Heart right ventricle (tissue), 16 donors: ENCODE measurements around the gene TMEM40. TPM values are rescaled to one million over a fixed set of nuclear protein-coding genes. Genes with fewer than 3 reads are reported as not detected.

Source experiments
- ATAC-seq, 8 donors: fragments of 200-7000 bp; cut with Tn5 transposase; one replicate each; pipeline ENCODE4 v1.9.1; 2020; ENCODE audit warnings: mild to moderate bottlenecking in 8 of 8, moderate library complexity in 8 of 8, moderate number of reproducible peaks in 1 of 8
- DNase-seq, 2 donors: peaks; one replicate each; pipeline ENCODE4 v3.0.0-alpha.2; 2020
- H3K27ac ChIP-seq, 10 donors: fragments of 200-600 bp; sonication (generic) in 2 of 10; one replicate each; pipeline versions ENCODE4 v1.5.0 to v1.8.0; 2020 to 2022; ENCODE audit warnings: mild to moderate bottlenecking in 3 of 10
- H3K27me3 ChIP-seq, 7 donors: fragments of 200-600 bp; one replicate each; pipeline ENCODE4 v1.8.0; 2021 to 2022; ENCODE audit warnings: mild to moderate bottlenecking in 2 of 7
- H3K36me3 ChIP-seq, 9 donors: fragments of 200-600 bp; sonication (generic) in 1 of 9; one replicate each; pipeline versions ENCODE4 v1.5.0 to v1.8.0; 2020 to 2022; ENCODE audit warnings: mild to moderate bottlenecking in 2 of 9
- H3K4me1 ChIP-seq, 9 donors: fragments of 200-600 bp; sonication (generic) in 1 of 9; one replicate each; pipeline versions ENCODE4 v1.5.0 to v1.8.0; 2020 to 2022; ENCODE audit warnings: mild to moderate bottlenecking in 4 of 9
- H3K4me3 ChIP-seq, 10 donors: fragments of 200-600 bp; sonication (generic) in 2 of 10; one replicate each; pipeline versions ENCODE4 v1.5.0 to v1.8.0; 2020 to 2022; ENCODE audit warnings: mild to moderate bottlenecking in 7 of 10, moderate library complexity in 2 of 10
- H3K9me3 ChIP-seq, 11 donors: fragments of 200-600 bp in 10 of 11; sonication (generic) in 2 of 11; one replicate each; pipeline versions ENCODE4 v1.5.0 to v1.8.0; 2013 to 2022; ENCODE audit warnings: mild to moderate bottlenecking in 2 of 11, control low read depth in 1 of 11, moderate library complexity in 1 of 11
- WGBS, 2 donors: extraction: QIAGEN DNeasy Blood & Tissue Kit; methylation state at CpG; one replicate each; pipeline ENCODE4 v1.1.7; 2013; ENCODE audit warnings: inconsistent platforms in 1 of 2; 5-methylcytosine and 5-hydroxymethylcytosine counted together
- intact Hi-C, 10 donors: fragments of 100-400 bp; cut with DNase I; formaldehyde crosslinking; loops; one replicate each; pipeline versions ENCODE4 v1.11.1 to v1.14.2; 2022
- polyA plus RNA-seq, 2 donors: library from polyadenylated mRNA; stranded (reverse); fragments of 200-250 nt; gene quantifications; one replicate each; pipeline ENCODE4 v1.2.3, GENCODE V29; 2013
- total RNA-seq, 10 donors: library from RNA; stranded (reverse); fragmentation: NEBNext Ultra II Directional in 3 of 10; extraction: Animal tissue kit (Norgen Biotek cat#: 25700) in 3 of 10; gene quantifications; one replicate each; pipeline versions ENCODE4 v1.2.1 to v1.2.4, GENCODE V29; 2021 to 2023
- TF ChIP-seq, protein P1 (sequence below), 9 donors: fragments of 200-600 bp; sonication (generic) in 2 of 9; IDR thresholded peaks; one replicate each; pipeline versions ENCODE4 v1.5.0 to v1.8.0; 2021 to 2022; ENCODE audit warnings: antibody characterized with exemption in 9 of 9, mild to moderate bottlenecking in 5 of 9, moderate library complexity in 1 of 9
- donor health status: Arrhythmogenic right ventricular cardiomyopathy.
- donor health status: ischemic (EF 13 %, LVEDD 7.1; RV severe dilation, severe dysfunction).
- donor health status: healthy with polysubstance abuse.
- donor health status: DM: no; HTN: yes; CAD: no.
- donor health status: DM: no; HTN: no; CAD: no.
- donor health status: ischemic (EF 25% LVEDD 6.9; RV normal size, moderate dysfunction).
- donor health status: ischemic (EF 25% LVEDD 5.7; RV mildly dilated, moderate dysfunction).
- donor health status: healthy.
- donor health status: DM: yes; HTN: yes; CAD: no.
- donor health status: Ischemic cardiomyopathy.
- donor health status: ischemic (EF 35%, LVEDD 5.7; RV mildly dilated, moderate dysfunction).
- donor health status: nonischemic (EF 11% LVEDD 7.7; RV severe dilation, severe dysfunction).
- donor health status: DM: yes; HTN: yes; CAD: no.
- donor health status: PGD.
- donor health status: ischemic (EF 29% LVEDD 5.4; RV normal size, mild dysfunction).
- donor health status: nonischemic (EF 23%, LVEDD 6.1; RV moderate dilation, normal function).

Gene TMEM40
- total and polyA plus RNA-seq, 12 donors: 0.68 to 10.1 (median 2.3) TPM

DNA sequence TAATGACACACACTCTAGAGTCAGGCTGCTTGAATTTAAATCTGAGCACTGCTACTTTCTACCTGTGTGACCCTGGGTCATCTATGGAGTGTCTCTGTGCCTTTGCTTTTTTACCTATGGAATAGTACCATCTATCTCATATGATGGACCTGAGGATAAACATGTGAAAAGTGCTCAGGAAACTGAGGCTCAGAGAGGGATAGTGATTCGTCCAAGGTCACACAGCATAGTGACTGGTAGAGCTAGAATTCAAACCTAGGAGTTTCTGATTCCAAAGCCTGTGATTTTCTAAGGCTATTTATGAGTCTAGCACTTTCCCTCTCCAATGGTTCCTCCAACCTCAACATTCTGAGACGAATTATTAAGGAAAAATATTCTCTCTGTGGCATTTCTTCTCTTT, 63.1 kb downstream of the TMEM40 start:
- intact Hi-C loops: no loop called here

DNA sequence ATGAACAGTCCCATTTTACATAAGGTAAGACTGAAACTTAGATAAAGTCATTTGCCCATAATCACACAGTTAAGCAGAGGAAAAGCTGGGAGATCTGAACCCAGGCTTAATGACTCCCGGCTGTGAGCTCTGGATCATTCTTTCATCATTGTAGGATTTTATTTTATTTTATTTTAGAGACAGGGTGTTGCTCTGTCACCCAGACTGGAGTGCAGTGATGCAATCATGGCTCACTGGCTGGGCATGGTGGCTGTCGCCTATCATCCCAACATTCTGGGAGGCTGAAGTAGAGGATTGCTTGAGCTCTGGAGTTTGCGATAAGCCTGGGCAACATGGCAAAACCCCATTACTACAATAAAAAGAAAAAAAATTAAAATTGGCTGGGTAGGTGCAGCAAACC, 63.9 kb downstream of the TMEM40 start:
- no peak for ATAC-seq
- intact Hi-C loops: no loop called here
- Histone ChIP-seq H3K27me3 (no peaks in the 10 kb centered on the region), H3K27ac (peak overlapping the region in 5 of 10 donors; percentile 55 to 87 (median 82)), H3K4me1 (peaks cover 0 to 18% (median 0%) of the 10 kb centered on the region in 9 donors), H3K4me3 (no peak overlapping the region), H3K9me3 (no peaks in the 10 kb centered on the region), H3K36me3 (no peaks in the 10 kb centered on the region)
- no peak for DNase-seq
- WGBS, 2 donors: 80 to 88% methylated on average over 3 of the region's 3 CpGs
- TF ChIP-seq, protein P1, sequence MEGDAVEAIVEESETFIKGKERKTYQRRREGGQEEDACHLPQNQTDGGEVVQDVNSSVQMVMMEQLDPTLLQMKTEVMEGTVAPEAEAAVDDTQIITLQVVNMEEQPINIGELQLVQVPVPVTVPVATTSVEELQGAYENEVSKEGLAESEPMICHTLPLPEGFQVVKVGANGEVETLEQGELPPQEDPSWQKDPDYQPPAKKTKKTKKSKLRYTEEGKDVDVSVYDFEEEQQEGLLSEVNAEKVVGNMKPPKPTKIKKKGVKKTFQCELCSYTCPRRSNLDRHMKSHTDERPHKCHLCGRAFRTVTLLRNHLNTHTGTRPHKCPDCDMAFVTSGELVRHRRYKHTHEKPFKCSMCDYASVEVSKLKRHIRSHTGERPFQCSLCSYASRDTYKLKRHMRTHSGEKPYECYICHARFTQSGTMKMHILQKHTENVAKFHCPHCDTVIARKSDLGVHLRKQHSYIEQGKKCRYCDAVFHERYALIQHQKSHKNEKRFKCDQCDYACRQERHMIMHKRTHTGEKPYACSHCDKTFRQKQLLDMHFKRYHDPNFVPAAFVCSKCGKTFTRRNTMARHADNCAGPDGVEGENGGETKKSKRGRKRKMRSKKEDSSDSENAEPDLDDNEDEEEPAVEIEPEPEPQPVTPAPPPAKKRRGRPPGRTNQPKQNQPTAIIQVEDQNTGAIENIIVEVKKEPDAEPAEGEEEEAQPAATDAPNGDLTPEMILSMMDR (IDR thresholded peaks at IDR 0.05): no peak

More for the DNA sequence above, 63.1 kb downstream of the TMEM40 start:
- Histone ChIP-seq H3K4me1 (peaks cover 0 to 18% (median 0%) of the 10 kb centered on the region in 9 donors), H3K9me3 (no peaks in the 10 kb centered on the region), H3K36me3 (no peaks in the 10 kb centered on the region), H3K27me3 (no peaks in the 10 kb centered on the region), H3K4me3 (no peak overlapping the region), H3K27ac (no peak overlapping the region)
- TF ChIP-seq, protein P1 (IDR thresholded peaks at IDR 0.05): no peak
- DNase-seq (no peak), ATAC-seq (no peak)
- WGBS, 2 donors: 83 to 91% methylated on average over 2 of the region's 2 CpGs

DNA sequence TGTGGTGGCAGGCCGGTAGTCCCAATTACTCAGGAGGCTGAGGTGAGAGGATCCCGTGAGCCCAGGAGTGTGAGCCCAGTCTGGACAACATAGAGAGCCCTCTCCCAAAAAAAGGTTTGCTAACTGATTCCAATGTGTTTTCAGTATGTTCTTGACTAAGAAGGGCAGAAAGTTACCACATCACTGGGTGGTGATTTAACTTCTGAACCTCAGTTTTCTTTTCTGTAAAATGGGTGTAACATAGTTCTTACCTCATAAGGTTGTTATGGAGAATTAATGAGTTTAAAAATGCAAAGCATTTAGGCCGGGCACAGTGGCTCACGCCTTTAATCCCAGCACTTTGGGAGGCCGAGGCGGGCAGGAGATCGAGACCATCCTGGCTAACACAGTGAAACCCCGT, 66.6 kb downstream of the TMEM40 start:
- no peaks in the 10 kb centered on the region for H3K36me3 ChIP-seq
- H3K4me1 ChIP-seq: peaks cover 0 to 18% (median 0%) of the 10 kb centered on the region in 9 donors
- DNase-seq (no peak), ATAC-seq (no peak)
- 95 to 96% methylated on average over 8 of the region's 8 CpGs for WGBS, 2 donors
- H3K9me3 ChIP-seq: no peaks in the 10 kb centered on the region
- TF ChIP-seq, protein P1 (IDR thresholded peaks at IDR 0.05): no peak
- H3K27me3 ChIP-seq: no peaks in the 10 kb centered on the region
- H3K27ac ChIP-seq: peak overlapping the region in 2 of 10 donors; percentile 39 to 82
- H3K4me3 ChIP-seq: no peak overlapping the region
- intact Hi-C loops: no loop called here

DNA sequence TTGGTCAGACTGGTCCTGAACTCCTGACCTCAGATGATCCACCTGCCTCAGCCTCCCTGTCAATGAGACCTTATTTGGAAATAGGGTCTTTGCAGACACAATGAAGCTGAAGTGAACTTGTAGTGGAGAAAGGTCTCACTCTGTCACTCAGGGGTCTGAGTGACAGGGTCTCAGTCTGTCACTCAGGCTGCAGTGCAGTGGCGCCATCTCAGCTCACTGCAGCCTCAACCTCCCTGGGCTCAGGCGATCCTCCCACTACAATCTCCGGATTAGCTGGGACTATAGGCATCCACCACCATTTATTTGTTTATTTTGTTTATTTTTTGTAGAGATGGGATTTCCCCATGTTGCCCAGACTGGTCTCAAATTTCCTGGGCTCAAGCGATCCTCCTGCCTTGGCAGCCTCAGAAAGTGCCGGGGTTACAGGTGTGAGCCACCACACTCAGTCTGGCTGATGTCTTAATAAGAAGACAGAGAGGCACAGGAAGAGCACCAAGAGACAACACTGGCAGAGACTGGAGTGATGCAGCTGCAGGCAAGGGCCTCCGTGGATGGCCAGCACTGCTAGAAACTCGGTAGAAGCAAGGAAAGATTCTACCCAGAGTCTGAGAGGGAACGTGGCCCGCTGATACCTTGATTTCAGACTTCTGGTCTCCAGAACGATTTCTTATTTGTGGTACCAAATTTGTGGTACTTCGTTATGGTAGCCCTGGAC, 68.9 kb downstream of the TMEM40 start:
- H3K4me3 ChIP-seq: no peak overlapping the region
- intact Hi-C loops: no loop called here
- DNase-seq (no peak), ATAC-seq (no peak)
- no peak overlapping the region for H3K27ac ChIP-seq
- no peaks in the 10 kb centered on the region for H3K27me3 ChIP-seq
- H3K36me3 ChIP-seq: no peaks in the 10 kb centered on the region
- H3K9me3 ChIP-seq: no peaks in the 10 kb centered on the region
- WGBS, 2 donors: 77 to 78% methylated on average over 11 of the region's 11 CpGs
- TF ChIP-seq, protein P1 (IDR thresholded peaks at IDR 0.05): no peak
- H3K4me1 ChIP-seq: peaks cover 0 to 16% (median 0%) of the 10 kb centered on the region in 9 donors
